T47D (cell line): Measurements from ENCODE around the gene TMEM245.
A peak's percentile ranks its signal among the peaks of the same experiment; 100 is the strongest.

ENCODE experiments used
- DNase-seq, 2 experiments: peaks; one replicate each; pipeline versions ENCODE4 v3.0.0 to v3.0.0-alpha.2; 2011 to 2012; ENCODE audit warnings: low read depth in 1 of 2, low spot score in 1 of 2
- JUND ChIP-seq: IDR thresholded peaks from 2 replicates; pipeline ENCODE4 v1.6.1; 2012; ENCODE audit warnings: low read depth
- in situ Hi-C: cut with HindIII; loops from 2 replicates; pipeline ENCODE4 v1.10.0; 2016; ENCODE audit warnings: low sequenced_read_pairs, low pct_unique_long_range_greater_than_20kb

TMEM245 gene

DNA sequence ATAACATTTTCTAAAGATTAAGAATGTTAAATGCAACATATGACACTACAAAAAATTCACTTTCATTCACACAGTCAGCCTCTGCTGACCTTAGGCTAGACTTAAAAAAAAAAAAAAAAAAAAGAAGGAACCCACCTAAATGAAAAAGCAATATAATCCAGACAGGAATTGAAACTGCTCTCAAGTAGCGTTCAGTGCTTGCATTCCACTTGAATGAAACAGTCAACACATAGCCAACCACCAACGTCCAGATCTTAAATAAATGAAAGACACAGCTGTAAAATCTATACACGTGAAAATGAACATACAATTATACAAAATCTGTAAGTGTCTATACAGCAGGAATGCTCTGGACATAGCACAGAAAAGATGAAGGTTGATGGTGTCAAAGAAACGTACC, 11.4 kb downstream of the TMEM245 start:
- no peak for TF ChIP-seq JUND
- DNase-seq, result no peak
- in situ Hi-C loops, result no loop called here

DNA sequence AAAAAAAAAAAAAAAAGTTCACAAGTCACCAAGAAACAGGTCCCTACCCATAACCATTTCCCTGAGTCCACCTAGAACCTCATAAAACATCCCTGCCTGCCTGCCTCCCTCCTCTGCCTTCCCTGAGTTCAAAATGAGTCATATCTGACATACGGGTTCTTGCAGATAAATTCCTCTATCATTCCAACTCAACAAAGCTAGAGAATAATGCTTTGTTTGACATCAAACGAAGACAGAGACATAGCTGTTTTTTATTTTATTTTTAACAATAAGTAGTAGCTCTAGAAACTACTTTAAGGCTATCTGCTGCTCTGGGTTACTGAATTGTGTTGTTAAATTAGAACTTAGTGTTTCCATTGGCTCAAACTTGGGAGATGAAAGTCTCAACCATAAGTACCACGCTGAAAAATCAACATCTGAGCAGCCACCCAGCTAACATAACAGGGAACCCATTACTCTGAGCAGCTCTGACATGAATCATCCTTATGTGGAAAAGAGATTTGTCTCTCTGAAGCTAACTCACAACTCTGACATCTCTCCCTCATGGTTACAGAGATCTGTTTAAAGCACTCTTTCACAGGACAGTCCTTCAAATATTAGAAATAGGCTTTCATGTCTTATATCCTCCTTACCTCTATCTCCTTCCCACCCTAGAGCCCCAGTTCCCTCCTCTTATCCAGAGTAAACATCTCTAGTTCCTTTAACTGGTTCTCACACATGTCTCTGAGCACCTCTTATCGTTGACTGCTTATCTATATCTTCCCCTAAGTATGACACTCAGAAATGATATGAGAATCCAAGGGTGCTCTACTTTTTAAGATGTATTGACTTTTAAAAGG, 12.1 kb downstream of the TMEM245 start:
- TF ChIP-seq JUND, result no peak
- DNase-seq, result no peak
- in situ Hi-C loops, result no loop called here

DNA sequence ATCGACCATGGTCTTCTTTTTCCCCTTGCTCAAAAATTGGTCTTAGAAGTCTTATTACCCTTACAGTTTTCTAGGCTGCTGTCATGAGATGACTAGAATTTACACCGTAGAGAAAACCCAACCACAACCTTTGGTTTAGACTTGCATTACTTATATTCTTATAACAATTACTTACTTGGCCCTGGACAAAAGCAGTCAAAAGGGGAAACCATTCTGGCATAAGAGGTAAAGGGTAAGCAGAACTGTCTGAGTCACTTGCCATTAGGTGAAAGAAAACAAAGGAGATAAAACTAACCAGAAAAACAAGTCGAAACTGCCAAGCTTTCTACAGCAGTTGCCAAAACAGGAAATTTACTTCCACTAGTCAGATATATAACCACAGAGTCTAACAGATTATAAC, 17.9 kb downstream of the TMEM245 start:
- in situ Hi-C loops, result no loop called here
- peak in 1 of 2 experiments; percentile 79 for DNase-seq
- peak; percentile 78 for TF ChIP-seq JUND

DNA sequence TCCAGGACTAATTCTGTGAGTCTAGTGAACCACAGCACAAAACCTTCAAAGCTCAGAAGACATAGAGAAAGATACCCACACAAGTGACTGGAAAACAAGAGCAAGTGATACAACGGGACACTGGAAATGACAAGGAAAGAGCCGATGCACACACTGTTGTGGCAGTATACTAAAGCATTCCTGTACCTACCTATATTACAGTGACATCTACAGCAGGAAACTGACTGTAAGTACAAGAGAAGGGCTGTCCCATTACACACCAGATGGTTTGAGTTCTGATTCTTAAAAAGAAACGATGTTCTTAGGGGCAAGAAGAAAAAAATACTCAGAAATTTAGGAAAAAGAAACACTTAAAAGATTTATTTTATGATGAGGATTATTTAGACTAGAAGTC, 18.5 kb downstream of the TMEM245 start:
- TF ChIP-seq JUND, result no peak
- in situ Hi-C loops, result no loop called here
- peak in 1 of 2 experiments; percentile 15 for DNase-seq

DNA sequence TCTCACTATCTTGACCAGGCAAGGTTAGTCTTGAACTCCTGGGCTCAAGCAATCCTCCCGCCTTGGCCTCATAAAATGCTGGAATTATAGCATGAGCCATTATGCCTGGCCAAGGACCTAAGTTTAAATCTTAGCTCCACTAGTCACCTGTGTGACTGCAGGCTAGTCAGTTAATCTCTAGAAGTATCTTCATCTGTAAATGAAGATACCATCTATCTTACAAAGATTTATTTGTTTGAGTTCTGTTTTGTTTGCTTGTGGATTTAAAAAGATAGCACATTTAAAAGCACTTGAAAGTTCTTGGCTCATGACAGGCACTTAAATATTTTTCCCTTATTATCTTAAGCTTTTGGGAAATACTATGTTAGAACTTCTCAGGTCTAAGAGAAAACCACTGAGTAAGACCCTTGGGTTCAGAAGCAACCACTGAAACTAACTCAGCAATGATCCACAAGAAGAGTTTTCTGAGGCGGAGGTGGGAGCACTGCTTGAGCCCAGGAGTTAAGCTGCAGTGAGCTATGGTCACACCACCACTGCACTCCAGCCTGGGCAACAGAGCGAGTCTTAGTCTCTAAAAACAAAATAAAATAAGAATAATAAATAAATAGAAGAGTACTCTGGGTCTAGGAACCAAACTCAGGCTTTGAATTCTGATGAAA, 19.1 kb downstream of the TMEM245 start:
- DNase-seq, result peak in 1 of 2 experiments; percentile 28
- in situ Hi-C loops, result no loop called here
- TF ChIP-seq JUND, result peak; percentile 48; the same call in 1 of the 2 replicates

DNA sequence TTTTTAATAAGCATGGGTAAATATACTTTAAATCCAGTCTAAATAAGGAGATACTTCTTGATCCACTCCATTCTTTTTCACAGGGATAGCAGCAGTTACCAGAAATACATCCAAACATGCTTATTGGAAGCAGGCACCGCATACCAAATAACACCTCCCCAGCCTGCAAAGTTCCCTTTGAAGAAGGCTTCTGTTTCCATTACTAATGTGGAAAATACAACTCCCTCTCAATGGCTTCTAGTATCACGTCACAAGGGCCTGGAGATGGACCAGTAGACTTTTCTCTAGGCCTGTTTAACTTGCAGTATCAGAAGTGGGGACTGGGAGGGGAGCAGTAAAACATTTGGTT, 20.8 kb downstream of the TMEM245 start:
- DNase-seq, result no peak
- TF ChIP-seq JUND, result no peak
- in situ Hi-C loops, result no loop called here

DNA sequence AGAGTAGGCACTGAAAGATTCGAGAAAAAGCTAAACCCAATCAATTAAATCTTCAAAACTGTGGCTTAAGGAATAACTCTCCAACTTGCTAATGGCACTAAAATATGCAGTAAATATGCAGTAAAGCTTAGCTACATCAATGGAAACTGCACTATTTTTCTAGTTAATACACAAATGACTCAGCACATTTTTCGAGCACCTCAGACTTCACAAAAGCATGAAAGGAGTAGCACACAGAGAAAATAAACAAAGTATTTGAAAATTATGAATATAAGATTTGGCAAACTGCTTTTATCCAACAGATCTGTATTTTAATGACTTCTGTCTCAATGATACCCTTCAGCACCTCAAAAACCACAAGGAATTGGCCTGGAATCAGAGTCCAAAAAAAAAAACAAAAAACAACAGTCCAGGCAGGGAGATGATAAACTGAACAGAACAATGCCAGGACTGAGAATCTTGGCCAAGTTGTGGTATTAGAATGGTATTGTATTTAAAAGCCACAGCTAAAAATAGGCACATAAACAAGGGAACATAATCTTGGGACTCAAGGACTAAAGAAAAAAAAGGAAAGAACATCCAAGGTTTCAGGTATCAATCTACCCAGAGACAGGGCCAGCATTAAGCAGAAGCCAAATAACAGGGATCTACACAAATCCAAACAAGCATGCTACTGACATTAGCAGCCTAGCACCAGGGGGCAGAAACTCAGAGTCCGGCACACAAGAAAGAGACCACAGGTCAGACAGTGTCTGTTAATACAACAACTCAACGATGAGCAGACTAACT, 21.4 kb downstream of the TMEM245 start:
- no peak for TF ChIP-seq JUND
- in situ Hi-C loops, result no loop called here
- peak in 1 of 2 experiments; percentile 53 for DNase-seq

DNA sequence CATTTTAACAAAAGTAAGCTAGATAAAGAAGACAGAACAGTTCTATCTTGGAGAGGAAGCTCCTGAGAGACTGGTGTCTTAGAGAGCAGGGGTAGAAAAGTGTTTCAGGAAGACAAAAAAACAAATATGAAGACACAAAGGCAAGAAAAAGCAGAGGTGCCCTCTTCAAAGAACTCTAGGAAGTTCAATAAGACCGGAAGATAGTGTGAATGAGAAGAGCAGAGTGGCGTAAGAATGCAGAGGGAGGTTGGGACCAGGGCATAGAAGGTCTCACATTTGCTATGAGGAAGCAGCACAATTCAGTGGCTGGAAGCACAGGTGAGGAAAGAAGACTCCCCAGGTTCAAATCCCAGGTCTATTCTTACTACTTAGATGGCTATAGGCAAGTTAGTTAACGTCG, 22.6 kb downstream of the TMEM245 start:
- no peak for TF ChIP-seq JUND
- in situ Hi-C loops, result no loop called here
- DNase-seq, result no peak

DNA sequence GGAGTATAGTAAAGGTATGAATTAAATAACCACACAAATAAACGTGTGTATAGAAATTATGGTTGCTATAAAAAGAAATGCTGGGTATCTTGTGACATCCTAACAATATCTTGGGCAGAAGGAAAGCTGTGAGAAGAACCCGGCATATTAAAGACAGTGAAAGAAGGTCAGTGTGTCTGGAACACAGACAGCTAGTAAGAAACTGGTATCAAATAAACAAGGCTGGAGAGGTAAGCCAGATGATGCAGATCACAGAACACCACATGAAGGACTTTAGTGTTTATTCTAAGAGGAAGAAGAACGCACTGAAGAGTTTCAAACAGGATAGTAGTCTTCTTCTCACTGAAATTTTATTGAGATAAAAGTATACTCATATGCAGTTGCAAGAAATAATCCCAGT, 24.4 kb downstream of the TMEM245 start:
- DNase-seq, result no peak
- in situ Hi-C loops, result no loop called here
- no peak for TF ChIP-seq JUND

DNA sequence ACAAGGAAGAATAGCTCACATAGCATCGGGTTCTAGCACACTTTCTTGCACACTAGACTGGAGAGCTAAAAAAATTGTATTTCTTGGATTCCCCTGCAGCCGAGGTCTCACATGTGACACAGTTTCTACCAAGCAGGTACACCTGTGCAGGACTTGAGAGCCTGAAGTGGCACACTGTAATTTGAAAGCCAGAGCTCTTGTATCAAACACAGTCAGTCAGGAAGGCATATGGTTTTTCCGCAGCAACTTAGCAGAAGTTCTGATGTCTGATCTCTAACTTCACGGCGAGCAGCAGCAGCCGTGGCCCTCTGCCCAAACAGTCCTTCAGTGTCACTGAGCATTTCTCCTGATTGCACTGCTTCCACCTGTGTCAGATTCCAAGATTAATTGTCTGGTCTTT, 25.5 kb downstream of the TMEM245 start:
- no peak for DNase-seq
- in situ Hi-C loops, result no loop called here
- no peak for TF ChIP-seq JUND

DNA sequence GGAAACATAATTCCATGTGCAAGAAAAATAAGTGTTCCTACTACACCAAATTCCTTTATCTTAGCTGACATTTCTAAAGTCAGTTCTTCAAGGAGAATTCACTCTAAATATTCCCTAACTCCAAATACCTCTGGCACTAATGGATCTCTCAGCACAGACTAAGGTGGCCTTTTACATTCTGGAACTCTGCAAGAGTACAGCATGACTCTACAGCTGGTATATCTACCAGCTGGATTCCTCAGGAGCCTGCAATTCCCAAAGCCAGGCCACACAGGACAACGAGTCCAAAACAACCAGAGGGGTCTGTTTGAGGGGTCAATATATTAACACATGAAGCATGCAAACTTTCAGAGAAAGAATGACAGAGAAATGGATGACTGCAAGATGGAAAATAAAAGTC, 27.2 kb downstream of the TMEM245 start:
- no peak for TF ChIP-seq JUND
- in situ Hi-C loops, result no loop called here
- DNase-seq, result no peak

DNA sequence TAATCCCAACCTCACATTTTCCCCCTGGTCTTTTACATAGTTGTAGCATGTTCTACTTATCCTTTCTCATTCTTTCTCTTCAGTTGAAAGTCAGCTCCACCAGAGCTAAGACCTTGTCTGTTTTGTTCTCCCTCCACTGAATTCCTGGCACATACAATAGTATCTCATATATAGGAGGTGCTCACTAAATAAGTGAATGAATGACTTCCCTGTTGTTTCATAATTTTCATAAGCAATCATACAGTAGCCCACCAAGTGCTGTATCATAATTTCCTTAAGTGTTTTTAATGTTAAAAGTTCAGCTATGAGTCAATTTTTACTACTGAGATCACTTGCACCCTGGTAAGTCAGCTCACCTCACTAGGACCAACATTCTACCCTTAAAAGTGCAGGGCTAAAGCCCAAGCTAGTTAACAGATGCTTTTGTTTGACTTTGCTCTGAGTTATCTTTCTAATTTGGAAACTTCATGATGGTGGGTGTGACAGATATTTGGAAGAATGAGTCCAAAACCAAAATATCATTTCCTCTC, 27.6 kb downstream of the TMEM245 start:
- in situ Hi-C loops, result no loop called here
- DNase-seq, result no peak
- TF ChIP-seq JUND, result no peak

DNA sequence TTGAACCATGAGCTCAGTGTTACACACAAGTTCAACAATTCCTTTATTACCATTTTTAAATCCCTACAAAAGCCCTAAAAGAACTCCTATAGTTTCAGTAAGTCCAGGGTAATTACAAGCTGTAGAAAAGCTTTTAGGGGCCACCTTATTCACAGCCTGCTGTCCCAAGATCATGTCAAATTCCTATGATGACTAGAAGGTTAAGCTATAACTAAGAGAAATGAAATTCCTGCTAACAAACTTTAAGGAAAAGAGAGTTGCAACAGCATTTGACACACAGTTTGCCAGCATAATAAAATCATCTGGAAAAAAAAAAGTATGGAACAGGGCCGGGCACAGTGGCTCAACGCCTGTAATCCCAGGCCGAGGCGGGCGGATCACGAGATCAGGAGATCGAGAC, 31.5 kb downstream of the TMEM245 start:
- TF ChIP-seq JUND, result no peak

More for the DNA sequence above, 31.5 kb downstream of the TMEM245 start:
- in situ Hi-C loops, result no loop called here
- no peak for DNase-seq
